ENCODE results near the gene ADCY1. TPM values are rescaled to one million over a fixed set of nuclear protein-coding genes. Genes with fewer than 3 reads are reported as not detected.

ADCY1 gene
- polyA plus RNA-seq, 3 donors = 3.0 to 3.8 (median 3.6) TPM

DNA sequence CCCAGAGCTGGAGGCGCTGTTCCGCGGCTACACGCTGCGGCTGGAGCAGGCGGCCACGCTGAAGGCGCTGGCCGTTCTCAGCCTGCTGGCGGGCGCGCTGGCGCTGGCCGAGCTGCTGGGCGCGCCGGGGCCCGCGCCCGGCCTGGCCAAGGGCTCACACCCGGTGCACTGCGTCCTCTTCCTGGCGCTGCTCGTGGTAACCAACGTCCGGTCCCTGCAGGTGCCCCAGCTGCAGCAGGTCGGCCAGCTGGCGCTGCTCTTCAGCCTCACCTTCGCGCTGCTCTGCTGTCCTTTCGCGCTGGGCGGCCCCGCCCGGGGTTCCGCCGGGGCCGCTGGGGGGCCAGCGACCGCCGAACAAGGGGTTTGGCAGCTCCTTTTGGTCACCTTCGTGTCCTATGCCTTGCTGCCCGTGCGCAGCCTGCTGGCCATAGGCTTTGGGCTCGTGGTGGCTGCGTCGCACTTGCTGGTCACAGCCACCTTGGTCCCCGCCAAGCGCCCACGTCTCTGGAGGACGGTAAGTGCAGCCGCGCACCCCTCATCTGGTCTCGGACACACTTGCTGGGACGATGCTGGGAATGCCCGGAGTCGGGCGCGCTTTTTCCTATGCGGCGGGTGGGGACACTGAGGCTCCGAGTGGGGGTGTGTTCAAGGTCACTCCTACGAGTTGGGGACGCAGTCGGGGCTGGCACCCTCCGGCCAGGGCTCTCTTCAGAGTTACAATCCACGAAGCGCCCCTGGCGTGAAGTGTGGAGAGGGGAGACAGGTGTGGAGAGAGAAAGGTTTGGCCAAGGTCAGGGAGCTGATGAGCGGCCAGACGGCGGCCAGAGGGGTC lies 717 bp downstream of the ADCY1 start:
- peak in 2 of 11 donors; percentile 41 to 51 for DNase-seq (ENCODE audit: extremely low read depth in 1 of 11, low read depth in 9 of 11, low spot score in 4 of 11)

DNA sequence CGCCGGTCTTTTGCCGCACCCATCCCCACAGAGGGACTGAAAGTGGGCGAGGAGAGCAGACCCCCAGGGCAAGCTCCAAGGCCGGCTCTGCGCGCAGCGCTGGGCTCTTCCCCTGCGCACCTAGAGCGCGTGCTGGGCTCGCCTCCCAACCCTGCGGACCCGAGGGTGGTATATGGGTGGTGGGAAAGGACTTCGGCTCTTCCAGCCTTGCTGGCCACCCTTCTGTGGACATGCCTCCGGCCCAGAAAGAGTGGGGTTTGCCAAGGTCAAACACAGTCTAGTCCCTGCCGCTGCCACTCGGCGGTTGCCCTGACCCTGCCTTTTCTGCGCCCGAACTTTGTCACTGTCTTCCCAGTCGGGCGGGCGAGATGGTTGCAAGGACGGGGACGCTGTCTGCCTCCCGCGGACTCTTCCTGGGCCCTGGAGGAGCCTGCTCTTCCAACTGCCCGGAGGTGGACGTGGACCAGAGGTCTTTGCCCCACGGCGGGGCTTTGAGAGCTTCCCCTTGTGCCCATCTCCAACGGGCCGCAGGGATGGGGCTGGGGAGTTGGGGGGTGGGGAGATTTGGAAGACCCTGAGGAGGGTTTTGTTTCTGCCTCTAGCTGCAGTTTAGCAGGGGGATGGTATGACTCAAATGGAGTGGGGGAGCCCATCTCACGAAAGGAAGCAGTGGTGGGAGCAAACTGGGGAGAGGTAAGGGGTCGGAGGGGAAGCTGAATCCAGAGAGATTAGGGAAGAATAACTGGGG lies 1.5 kb downstream of the ADCY1 start:
- no peak for DNase-seq (ENCODE audit: extremely low read depth in 1 of 11, low read depth in 9 of 11, low spot score in 4 of 11)

DNA sequence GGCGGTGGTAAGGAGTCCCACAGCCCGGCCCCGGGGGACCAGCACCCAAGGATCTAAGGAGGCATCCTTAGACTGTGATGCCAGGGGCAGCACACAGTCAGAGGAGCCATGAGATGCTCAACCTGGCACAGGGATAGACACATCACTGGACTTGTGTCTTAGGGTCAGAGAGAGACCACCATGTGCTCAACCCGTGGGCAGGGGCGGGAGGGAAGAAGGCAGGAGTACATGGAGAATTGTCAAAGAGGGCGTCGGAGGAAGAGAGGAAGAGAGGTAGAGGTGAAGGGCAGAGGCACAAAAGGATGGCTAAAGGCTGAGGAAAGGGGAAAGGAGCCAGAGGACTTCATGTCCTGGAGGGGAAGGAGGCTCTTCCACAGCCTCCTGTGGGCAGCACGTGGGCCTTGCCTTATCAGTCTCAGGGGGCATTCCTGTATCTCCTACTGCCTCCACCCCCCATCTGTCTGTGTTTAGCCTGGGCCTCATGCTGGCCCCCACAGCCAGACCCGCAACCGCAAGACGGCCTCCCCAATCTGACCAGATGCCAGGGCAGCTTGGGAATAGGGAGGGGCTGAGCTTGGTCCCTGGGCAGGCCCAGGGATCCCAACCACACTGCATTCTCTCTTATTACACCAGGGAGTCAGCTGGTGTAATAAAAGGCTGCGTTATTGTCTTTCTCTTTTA lies 2.2 kb downstream of the ADCY1 start:
- no peak for DNase-seq (ENCODE audit: extremely low read depth in 1 of 11, low read depth in 9 of 11, low spot score in 4 of 11)

DNA sequence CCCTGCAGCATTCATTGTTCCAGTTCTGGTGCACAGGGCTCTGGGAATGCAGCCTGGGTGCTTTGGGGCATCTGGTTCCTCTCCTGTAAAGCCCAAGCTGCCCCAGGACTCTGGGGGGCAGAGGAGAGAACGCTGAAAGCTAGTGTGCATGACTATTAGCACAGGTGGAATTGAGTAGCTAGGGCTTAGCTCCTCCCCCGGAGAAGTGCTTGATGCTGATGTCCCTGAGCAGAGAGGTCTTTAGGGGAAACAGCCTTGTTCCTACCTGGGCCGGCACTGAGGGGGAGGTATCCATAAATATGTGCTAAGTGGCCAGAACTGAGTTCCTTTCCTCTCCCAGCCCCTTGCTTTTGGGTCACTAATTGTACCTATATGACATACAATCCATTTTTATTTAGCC lies 3.9 kb downstream of the ADCY1 start:
- DNase-seq (ENCODE audit: extremely low read depth in 1 of 11, low read depth in 9 of 11, low spot score in 4 of 11) = no peak

DNA sequence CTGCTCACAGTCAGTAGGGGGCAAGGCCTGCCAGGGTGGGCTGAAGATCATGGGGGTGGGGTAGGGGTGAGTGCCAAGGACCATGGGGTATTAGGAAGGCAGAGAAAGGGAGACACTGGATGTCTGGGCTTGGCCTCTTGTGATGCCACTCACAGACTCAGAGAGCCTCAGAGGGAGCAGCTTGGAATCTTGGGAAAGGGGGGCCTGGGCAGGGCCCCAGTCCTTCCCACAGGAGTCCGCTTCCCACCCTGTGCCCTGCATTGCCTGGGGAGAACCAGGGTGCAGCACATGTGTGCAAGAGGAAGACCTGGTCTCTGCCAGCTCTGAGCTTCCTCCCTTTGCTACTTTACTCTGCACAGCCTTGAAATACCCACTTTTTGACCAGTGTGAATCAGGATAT lies 4.3 kb downstream of the ADCY1 start:
- no peak for DNase-seq (ENCODE audit: extremely low read depth in 1 of 11, low read depth in 9 of 11, low spot score in 4 of 11)

DNA sequence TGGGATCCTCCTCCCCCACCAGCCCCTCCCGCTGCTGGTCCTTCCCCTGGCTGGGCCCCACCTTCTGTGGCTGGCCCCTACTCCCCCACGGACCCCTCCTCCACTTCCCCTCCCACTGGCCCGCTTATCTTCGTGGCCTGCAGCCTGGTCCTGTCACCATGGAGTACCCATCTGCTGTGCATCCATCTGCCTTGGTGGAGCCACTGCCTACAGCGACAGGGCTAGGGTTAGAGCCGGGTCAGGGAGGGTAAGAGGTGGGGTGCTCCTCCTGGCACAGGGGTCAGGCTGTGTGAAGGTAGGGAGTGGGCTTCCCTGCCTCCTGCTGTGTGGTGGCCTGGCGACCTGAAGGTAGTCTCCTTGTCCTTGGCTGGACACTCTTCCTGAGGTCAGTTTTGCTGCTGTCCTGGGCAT lies 5.2 kb downstream of the ADCY1 start:
- no peak for DNase-seq (ENCODE audit: extremely low read depth in 1 of 11, low read depth in 9 of 11, low spot score in 4 of 11)

DNA sequence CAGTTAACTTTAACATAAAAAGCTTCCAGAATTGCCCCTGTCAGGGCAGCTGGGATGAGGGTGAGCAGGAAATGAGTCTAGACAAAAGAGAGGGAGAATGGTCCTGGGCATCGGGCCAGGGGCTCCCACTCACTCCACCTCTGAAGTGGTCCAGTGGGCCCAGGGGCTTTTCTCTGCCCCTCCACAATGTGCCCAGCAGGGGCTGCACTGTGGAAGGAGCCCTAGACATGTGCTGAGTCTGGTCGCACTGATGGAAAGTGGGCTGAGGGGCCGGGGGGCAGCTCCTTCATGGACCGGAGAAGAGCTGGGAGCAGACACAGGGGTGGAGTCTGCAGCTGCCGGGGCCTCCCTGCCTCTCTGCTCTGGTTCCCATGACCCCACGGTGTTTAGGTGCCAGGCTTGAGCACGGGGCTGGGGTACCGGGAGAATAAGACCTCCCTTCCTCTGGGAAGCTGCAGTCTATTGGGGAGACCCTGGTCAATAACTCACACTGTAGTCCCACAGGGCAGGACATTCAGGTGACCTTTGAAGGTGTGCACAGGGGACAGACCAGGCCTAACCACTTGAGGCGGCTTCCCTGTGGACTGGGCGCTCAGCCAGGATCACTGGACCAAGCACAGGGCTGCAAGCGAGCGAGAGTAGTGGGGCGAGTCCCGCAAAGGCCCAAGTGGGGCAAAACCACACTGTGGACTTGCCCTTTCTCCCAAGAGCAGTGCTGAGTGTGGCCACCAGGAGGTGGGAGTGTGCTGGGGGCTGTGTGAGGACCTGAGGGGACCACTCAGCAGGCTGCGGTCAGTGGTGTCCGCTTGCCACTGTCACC lies 6.1 kb downstream of the ADCY1 start:
- no peak for DNase-seq (ENCODE audit: extremely low read depth in 1 of 11, low read depth in 9 of 11, low spot score in 4 of 11)

DNA sequence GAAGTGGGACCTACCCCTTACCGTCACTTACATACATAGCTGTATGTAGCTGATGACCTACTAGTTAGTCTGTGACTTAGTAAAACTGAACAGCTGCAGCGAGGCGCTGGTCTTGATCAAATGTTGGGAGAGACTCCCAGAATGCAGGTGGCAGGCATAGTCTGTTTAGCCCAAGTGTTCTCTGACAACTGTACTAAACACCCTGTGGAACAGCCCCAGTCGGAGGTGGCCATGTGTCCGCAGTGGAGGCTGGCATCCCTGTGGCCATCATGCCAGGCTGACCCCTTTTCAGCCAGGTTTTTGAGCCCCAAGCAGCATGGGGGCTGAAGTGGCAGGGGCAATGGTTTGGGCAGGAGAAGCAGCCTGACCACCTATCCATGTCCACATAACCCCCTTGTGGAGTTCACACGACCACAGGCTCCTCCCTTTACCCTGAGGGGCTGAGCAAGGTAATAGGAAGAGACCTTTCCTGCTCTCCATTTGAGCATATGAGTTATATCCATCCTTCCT lies 7.2 kb downstream of the ADCY1 start:
- no peak for DNase-seq (ENCODE audit: extremely low read depth in 1 of 11, low read depth in 9 of 11, low spot score in 4 of 11)

DNA sequence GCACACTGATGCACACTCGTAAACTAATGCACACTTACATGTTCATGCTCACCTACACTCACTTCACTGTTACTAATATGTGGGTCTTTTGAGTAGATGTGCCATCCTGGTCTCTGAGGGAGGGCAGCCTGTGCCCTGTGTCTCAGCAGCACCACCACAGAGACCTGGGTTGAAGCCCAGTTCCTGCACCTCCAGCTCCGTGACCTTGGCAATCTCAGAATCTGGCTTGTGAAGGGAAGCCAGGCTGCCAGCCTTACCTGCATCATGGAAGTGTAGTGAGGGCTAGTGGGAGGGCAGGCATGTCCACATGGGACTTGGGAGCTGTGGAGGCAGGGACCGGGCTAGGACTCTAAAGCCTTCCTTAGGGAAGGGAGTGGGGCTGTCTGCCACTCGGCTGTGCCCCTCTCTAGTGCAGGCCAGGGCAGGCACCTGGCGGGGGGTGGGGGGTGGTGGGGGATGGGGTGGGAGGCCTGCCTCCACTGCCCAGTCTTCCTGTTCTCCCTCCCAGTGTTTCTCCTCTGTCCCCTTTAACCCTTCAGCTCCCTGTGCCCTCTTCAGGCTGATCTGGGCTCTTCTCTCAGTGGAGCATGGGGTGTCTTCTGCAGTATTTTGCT lies 8.1 kb downstream of the ADCY1 start:
- DNase-seq (ENCODE audit: extremely low read depth in 1 of 11, low read depth in 9 of 11, low spot score in 4 of 11) = no peak

DNA sequence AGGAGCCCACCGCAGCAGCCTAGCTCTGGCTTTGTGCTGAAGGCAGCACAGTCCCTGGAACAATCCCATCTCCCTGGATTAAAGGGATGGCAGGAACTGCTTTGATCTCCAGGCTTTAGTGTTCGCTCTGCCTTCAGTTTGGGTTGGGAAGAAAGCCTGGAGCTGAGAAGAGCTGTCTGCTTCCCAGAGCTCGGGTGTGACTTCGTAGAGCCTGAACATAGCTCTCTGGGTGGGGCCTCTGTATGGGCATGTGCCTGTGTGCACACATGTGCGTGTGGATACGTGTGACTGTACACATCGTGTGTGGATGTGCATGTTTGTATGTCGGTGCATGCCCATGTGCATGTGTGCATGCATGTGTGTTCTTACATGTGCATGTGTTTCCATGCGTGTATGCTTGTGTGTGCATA lies 8.7 kb downstream of the ADCY1 start:
- no peak for DNase-seq (ENCODE audit: extremely low read depth in 1 of 11, low read depth in 9 of 11, low spot score in 4 of 11)

DNA sequence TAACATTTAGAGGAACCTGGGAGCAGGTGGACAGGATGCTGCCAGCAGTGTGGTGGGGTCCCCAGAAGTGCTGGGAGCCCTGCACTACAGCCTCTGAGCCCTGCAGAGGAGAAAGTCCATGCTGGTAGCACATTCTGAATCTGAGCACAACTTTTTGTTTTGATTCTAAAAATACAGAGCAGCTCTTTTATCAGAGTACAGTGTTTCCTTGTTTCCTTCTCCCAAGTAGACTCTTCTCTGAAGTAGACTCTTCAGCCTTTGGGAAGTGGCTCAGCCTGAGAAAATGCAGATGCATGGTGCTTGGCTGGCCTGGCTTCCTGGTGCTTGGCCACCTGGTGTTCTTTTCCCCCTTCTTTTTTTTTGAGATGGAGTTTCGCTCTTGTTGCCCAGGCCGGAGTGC lies 9.1 kb downstream of the ADCY1 start:
- no peak for DNase-seq (ENCODE audit: extremely low read depth in 1 of 11, low read depth in 9 of 11, low spot score in 4 of 11)

DNA sequence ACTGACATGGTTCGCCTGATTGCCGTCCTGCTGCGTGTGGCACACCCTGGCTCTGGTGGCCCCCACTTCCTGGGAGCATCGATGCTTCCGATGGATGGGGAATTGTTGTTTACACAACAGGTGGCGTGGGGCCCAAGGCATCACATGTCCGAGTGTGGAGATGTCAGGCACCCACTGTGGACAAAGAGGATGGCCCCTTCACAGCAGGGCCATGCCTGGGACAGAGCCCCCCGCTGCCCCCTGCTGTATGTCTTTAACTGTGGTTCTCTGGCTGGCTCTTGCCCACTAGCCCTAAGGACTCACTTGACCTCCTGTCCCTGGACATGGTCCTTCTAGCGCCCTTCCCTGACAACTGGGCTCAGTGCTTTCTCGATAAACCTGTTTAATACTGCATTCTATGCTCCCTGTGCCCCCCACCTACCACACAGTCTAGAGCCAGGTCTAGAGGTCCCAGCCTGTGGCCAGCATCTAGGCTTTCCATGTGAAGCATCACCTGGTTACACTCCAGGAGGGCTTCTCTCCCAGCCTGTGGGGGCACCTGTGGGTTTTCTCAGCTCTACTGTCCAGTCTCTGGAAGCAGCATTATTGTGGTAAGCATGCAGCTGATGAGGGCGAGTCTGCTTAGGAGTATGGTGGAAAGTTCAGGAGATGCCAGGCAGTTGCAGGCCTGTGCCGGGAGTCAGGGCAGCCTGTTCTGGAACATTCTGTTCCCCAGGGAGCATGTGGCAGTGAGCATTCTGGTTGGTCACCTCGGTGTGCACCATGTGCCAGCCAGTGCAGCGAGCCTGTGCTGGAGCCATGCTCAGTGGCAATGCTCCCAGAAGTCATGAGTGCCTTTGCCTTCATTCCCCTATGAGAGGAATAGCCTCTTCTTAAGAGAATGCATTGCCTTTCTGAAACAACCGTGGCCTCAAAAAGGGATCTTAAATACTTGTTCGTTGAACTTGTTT lies 10.4 kb downstream of the ADCY1 start:
- DNase-seq (ENCODE audit: extremely low read depth in 1 of 11, low read depth in 9 of 11, low spot score in 4 of 11) = no peak

DNA sequence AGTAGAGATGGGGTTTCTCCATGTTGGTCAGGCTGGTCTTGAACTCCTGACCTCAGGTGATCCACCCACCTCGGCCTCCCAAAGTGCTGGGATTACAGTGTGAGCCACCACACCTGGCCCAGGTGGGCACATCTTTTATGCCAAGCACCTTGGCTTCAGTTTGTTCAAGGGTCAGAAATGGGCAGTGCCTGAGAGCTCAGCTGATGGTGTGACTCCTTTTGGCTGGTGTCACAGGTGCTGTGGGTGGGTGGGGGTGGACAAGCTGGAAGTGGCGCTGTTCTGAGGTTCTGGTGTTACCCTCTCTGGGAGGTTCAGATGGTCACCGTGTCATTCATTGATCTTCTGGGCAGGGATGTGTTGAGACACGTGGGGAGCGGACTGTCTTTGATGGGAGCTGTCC lies 11.5 kb downstream of the ADCY1 start:
- no peak for DNase-seq (ENCODE audit: extremely low read depth in 1 of 11, low read depth in 9 of 11, low spot score in 4 of 11)

DNA sequence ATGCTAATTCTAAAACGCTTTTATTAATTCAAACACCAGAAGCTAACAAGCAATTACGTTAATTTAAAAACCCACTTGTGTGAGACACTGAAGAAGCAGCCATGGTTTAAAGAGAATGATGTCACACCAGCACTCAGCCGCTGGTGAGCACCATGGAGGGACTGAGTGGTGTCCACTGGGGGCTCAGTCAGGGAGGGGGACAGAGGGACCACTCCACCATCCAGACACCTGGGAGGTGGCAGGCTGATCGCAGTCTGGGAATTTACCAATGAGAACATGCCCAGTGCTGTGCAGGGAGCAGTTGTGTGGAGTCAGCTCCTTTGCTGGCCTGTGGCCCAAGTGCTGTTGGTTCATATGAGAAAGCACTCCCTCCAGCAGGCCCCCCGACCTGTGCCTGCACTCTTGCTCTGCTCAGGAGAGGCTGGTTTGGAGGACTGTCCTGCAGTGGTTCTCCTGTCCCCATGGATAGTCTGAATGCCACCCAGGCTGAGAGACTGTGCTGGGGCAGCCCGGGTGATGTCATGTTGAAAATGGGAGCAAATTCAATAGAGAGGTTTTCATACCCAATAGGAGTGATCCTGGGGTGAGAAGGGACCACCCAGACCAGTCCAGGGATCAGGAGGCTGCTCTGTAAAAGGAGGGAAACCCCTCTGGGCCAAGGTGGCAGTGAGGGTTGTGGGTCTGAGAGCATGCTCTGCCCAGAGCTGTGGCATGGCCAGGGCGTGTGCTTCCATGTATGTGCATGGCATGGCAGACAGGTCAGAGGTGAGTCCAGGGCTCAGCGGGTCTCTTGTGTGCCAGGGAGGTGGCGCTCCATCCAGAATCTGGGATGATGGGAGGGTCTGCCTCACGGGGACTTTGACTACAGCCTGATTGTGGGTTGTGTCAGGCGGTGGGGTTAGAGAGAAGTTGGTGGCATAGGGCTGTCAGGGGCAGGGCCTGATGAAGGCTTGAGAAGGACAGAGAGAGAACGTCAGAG lies 12.7 kb downstream of the ADCY1 start:
- DNase-seq (ENCODE audit: extremely low read depth in 1 of 11, low read depth in 9 of 11, low spot score in 4 of 11) = no peak

DNA sequence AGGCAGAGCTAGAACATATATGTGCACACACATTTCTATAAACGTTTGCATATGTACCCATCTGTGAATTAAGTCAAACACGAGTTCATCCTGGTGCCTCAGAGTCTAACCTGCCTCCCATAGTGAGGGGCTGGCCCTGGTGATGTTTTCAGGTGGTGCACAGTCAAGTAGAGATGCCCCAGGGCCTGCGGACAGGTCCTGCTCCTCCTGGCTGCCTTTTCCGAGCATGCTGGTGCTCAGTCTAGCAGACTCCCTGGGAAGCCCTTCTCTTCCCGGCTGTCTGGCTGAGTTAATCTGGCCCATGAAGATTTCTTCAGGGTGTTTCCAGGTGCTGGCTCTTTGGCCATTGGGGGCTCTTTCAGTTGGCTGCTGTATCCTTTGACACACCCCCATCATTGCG lies 14.3 kb downstream of the ADCY1 start:
- no peak for DNase-seq (ENCODE audit: extremely low read depth in 1 of 11, low read depth in 9 of 11, low spot score in 4 of 11)

DNA sequence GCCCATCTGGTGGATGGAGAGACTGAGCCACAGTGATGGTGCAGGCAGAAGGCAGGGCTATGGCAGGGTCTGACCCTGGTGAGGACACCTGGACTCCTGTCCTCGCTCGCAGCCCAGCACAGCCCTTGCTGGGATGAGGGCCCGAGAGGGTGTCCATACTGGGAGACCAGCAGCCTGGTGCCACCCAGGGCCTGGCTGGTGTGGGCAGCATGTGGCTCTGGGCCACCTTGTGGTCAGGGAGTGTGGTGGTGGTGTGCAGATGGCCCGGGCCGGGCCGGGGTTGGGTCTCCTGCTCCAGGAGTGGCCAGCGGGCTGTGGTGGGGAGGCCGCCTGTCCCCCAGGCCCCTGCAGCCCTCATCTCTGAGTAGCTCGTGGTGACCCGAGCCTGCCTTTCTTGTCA lies 14.9 kb downstream of the ADCY1 start:
- no peak for DNase-seq (ENCODE audit: extremely low read depth in 1 of 11, low read depth in 9 of 11, low spot score in 4 of 11)

Data from renal cortex interstitium (tissue), 11 donors.